ENCODE measurements around the gene CCDC171.
"Not testable (repeated sequence)": the region's sequence is repeated elsewhere in the genome, so short reads cannot be mapped to it uniquely, and the experiment has no call there.

The CCDC171 gene

GRCh38 chr9:15785584-15785983, 232.7 kb downstream of the CCDC171 start:
- H3K36me3 ChIP-seq (replicated peaks; ENCODE audit: low read depth, low read length) = no peaks in the 10 kb centered on the region
- H2AFZ ChIP-seq (ENCODE audit: low read depth, low read length) = no peak overlapping the region
- H3K27me3 ChIP-seq (ENCODE audit: low read depth, low read length) = no peaks in the 10 kb centered on the region
- TF ChIP-seq, protein P1, sequence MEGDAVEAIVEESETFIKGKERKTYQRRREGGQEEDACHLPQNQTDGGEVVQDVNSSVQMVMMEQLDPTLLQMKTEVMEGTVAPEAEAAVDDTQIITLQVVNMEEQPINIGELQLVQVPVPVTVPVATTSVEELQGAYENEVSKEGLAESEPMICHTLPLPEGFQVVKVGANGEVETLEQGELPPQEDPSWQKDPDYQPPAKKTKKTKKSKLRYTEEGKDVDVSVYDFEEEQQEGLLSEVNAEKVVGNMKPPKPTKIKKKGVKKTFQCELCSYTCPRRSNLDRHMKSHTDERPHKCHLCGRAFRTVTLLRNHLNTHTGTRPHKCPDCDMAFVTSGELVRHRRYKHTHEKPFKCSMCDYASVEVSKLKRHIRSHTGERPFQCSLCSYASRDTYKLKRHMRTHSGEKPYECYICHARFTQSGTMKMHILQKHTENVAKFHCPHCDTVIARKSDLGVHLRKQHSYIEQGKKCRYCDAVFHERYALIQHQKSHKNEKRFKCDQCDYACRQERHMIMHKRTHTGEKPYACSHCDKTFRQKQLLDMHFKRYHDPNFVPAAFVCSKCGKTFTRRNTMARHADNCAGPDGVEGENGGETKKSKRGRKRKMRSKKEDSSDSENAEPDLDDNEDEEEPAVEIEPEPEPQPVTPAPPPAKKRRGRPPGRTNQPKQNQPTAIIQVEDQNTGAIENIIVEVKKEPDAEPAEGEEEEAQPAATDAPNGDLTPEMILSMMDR (IDR thresholded peaks at IDR 0.05; ENCODE audit: low read depth, low read length) = no peak
- no peak for TF ChIP-seq EZH2phosphoT487 (IDR thresholded peaks at IDR 0.05; ENCODE audit: low read depth)
- H4K20me1 ChIP-seq (ENCODE audit: insufficient read depth, low read length) = no peaks in the 10 kb centered on the region
- no peak overlapping the region for H3K4me3 ChIP-seq (ENCODE audit: low read length)
- H3K4me1 ChIP-seq (ENCODE audit: low read length) = no peaks in the 10 kb centered on the region
- no peaks in the 10 kb centered on the region for H3K79me2 ChIP-seq (ENCODE audit: low read length)
- H3K4me2 ChIP-seq (ENCODE audit: low read length) = no peak overlapping the region
- no peak overlapping the region for H3K27ac ChIP-seq (ENCODE audit: low read length)
- no peak overlapping the region for H3K9ac ChIP-seq (ENCODE audit: low read length)
- H3K9me3 ChIP-seq (ENCODE audit: insufficient read depth, low read length) = no peaks in the 10 kb centered on the region

DNA sequence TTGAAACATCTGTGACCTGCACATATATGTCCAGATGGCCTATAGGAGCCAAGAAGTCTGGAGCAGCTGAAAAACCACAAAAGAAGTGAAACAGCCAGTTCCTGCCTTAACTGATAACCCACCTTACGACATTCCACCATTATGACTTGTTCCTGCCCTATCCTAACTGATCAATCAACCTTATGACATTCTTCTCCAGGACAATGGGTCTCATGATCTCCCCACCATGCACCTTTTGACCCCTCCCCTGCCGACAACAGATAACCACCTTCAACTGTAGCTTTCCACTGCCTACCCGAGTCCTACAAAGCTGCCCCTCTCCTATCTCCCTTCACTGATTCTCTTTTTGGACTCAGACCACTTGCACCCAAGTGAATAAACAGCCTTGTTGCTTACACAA, 233.8 kb downstream of the CCDC171 start:
- Histone ChIP-seq H3K4me3 (ENCODE audit: low read length) (no peak overlapping the region), H2AFZ (ENCODE audit: low read depth, low read length) (no peak overlapping the region), H3K4me2 (ENCODE audit: low read length) (no peak overlapping the region), H3K36me3 (replicated peaks; ENCODE audit: low read depth, low read length) (no peaks in the 10 kb centered on the region), H3K27me3 (ENCODE audit: low read depth, low read length) (no peaks in the 10 kb centered on the region), H3K9ac (ENCODE audit: low read length) (no peak overlapping the region), H3K9me3 (ENCODE audit: insufficient read depth, low read length) (no peaks in the 10 kb centered on the region), H3K27ac (ENCODE audit: low read length) (no peak overlapping the region), H3K4me1 (ENCODE audit: low read length) (no peaks in the 10 kb centered on the region), H3K79me2 (ENCODE audit: low read length) (no peaks in the 10 kb centered on the region), H4K20me1 (ENCODE audit: insufficient read depth, low read length) (no peaks in the 10 kb centered on the region)
- TF ChIP-seq, protein P1 (IDR thresholded peaks at IDR 0.05; ENCODE audit: low read depth, low read length) = no peak

DNA sequence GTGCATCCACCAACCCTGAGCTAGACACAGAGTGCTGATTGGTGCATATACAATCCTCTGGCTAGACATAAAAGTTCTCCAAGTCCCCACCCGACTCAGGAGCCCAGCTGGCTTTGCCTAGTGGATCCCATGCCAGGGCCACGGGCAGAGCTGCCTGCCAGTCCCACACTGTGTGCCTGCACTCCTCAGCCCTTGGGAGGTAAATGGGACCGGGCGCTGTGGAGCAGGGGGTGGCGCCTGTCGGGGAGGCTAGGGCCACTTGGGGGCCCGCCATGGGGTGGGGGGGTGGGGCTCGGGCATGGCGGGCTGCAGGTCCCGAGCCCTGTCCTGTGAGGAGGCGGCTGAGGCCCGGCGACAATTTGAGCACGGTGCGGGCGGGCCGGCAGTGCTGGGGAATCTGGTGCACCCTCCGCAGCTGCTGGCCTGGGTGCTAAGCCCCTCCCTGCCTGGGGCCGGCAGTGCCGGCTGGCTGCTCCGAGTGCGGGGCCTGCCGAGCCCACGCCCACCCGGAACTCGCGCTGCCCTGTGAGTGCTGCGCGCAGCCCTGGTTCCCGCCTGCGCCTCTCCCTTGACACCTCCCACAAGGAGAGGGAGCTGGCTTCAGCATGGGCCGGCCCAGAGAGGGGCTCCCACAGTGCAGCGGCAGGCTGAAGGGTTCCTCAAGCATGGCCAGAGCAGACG, 257.5 kb downstream of the CCDC171 start:
- H3K79me2 ChIP-seq (ENCODE audit: low read length); H2AFZ ChIP-seq (ENCODE audit: low read depth, low read length): not testable (repeated sequence)

GRCh38 chr9:15813076-15813475, 260.2 kb downstream of the CCDC171 start:
- H3K9me3 ChIP-seq (ENCODE audit: insufficient read depth, low read length) = no peaks in the 10 kb centered on the region
- TF ChIP-seq, protein P1 (IDR thresholded peaks at IDR 0.05; ENCODE audit: low read depth, low read length) = no peak
- no peak for TF ChIP-seq EZH2phosphoT487 (IDR thresholded peaks at IDR 0.05; ENCODE audit: low read depth)
- H3K9ac ChIP-seq (ENCODE audit: low read length) = no peak overlapping the region
- no peak overlapping the region for H3K4me3 ChIP-seq (ENCODE audit: low read length)
- H3K27me3 ChIP-seq (ENCODE audit: low read depth, low read length) = no peaks in the 10 kb centered on the region
- no peaks in the 10 kb centered on the region for H3K4me1 ChIP-seq (ENCODE audit: low read length)
- H2AFZ ChIP-seq (ENCODE audit: low read depth, low read length) = no peak overlapping the region
- H3K79me2 ChIP-seq (ENCODE audit: low read length) = no peaks in the 10 kb centered on the region
- no peaks in the 10 kb centered on the region for H4K20me1 ChIP-seq (ENCODE audit: insufficient read depth, low read length)
- no peaks in the 10 kb centered on the region for H3K36me3 ChIP-seq (replicated peaks; ENCODE audit: low read depth, low read length)
- H3K4me2 ChIP-seq (ENCODE audit: low read length) = no peak overlapping the region
- no peak overlapping the region for H3K27ac ChIP-seq (ENCODE audit: low read length)

More for the DNA sequence above, 257.5 kb downstream of the CCDC171 start:
- not testable (repeated sequence) for H3K9ac ChIP-seq (ENCODE audit: low read length); H3K36me3 ChIP-seq (replicated peaks; ENCODE audit: low read depth, low read length); H3K27ac ChIP-seq (ENCODE audit: low read length); H3K9me3 ChIP-seq (ENCODE audit: insufficient read depth, low read length); H3K4me1 ChIP-seq (ENCODE audit: low read length); H3K4me3 ChIP-seq (ENCODE audit: low read length); H4K20me1 ChIP-seq (ENCODE audit: insufficient read depth, low read length); H3K4me2 ChIP-seq (ENCODE audit: low read length); H3K27me3 ChIP-seq (ENCODE audit: low read depth, low read length)
